HG03060 (cell line): ENCODE results near the gene ITGA8.
"Not testable (repeated sequence)": the region's sequence is repeated elsewhere in the genome, so short reads cannot be mapped to it uniquely, and the experiment has no call there.

Source experiments
- ATAC-seq: cut with Tn5 transposase; IDR thresholded peaks from one replicate; pipeline ENCODE4 v1.9.1; 2021; ENCODE audit warnings: low read depth, moderate number of reproducible peaks; ENCODE audit not compliant: unreplicated experiment

The ITGA8 gene

GRCh38 chr10:15719899-15720634, at the start of gene ITGA8:
ITGA8 (minus strand) TSS chr10:15719922; CDS start chr10:15719771, 151 bp downstream.
- ATAC-seq = no peak

GRCh38 chr10:15764892-15765454, 45.3 kb upstream of the ITGA8 start:
- no peak for ATAC-seq

GRCh38 chr10:15763006-15763405, 43.3 kb upstream of the ITGA8 start:
- no peak for ATAC-seq

- ATAC-seq = not testable (repeated sequence)
Observed at GRCh38 chr10:15762239-15762638, 42.5 kb upstream of the ITGA8 start.

DNA sequence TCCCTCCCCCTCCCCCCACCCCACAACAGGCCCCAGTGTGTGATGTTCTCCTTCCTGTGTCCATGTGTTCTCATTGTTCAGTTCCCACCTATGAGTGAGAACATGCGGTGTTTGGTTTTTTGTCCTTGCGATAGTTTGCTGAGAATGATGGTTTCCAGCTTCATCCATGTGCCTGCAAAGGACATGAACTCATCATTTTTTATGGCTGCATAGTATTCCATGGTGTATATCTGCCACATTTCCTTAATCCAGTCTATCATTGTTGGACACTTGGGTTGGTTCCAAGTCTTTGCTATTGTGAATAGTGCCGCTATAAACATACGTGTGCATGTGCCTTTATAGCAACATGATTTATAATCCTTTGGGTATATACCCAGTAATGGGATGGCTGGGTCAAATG, 41.5 kb upstream of the ITGA8 start:
- not testable (repeated sequence) for ATAC-seq

GRCh38 chr10:15760681-15761080, 41.0 kb upstream of the ITGA8 start:
- ATAC-seq = no peak

GRCh38 chr10:15759265-15759664, 39.5 kb upstream of the ITGA8 start:
- no peak for ATAC-seq

DNA sequence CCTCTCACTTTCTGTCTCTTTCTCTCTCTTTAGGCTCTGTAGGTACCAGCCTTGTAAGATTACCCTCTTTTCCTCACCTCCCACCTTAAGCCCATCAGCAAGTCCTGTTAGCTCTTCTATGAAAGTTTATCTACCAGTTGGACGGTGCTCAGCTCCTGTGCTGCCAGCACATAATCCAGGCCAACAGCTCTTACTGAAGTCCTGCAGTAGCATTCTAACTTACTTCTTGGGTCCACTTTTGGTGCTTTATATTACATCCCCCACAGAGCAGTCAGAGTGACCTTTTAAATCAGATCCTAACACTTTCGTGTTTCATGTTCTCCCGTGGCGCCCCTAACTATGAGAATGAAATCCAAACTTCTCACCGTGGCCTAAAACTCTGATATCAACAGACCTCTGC, 38.9 kb upstream of the ITGA8 start:
- no peak for ATAC-seq

DNA sequence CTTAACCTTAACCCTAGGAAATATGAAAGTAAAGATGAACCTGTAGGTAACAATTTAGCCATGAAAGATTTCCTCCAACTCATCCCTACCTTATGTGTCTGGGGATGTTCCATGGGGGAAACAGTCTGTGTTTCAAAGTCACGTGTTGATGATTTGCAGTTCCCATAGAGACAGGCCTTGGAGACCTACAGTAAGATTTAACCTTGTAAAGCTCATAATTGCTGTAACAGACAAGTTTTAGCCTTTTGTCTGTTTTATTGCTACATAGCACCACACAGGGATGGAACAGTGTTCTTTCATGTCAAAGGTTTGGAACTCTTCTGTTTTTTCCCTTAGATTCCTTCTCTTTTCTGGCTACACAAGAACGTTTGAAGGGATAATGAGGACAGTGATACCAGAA, 35.2 kb upstream of the ITGA8 start:
- ATAC-seq = no peak

DNA sequence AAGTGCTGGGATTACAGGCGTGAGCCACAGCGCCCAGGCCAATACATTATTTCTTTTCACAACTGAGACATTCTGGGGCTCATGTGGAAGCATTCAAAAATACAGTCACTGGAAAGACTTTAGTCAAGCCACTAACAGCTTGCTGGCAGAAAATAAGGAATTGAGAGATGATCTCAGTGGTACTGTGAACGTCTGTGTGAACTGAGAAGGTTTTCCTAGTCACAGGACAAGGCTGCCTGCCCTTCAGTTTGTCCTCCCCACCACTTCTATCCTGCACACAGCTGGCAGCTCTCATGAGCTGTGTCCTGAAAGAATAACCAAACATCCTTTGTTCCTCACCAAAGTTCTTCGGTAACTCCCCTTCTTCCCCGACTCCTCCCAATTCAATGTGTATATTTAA, 31.3 kb upstream of the ITGA8 start:
- no peak for ATAC-seq

- no peak for ATAC-seq
Observed at GRCh38 chr10:15748126-15748525, 28.4 kb upstream of the ITGA8 start.

DNA sequence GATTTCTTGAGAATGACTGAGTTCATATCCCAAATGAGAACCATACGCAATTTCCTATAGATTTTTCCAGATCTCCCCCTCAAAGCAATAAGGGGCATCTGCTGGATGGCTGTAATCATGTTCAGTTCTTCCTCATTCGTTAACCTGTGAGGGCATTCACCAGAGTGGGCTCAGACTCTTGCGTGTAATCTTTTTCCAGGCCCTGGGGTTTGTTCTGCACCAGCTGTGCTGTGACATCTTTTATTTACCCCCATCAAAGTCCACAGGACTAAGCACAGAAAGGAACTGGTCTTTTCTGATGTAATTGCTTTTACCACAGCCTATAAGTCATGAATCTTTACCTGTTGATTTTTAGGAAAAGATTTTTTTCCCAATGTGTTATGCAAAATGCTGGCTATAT, 27.9 kb upstream of the ITGA8 start:
- no peak for ATAC-seq

- no peak for ATAC-seq
Observed at GRCh38 chr10:15745751-15746150, 26.0 kb upstream of the ITGA8 start.

- peak; percentile 49 for ATAC-seq
Observed at GRCh38 chr10:15744217-15744865, 24.6 kb upstream of the ITGA8 start.

GRCh38 chr10:15743443-15743842, 23.7 kb upstream of the ITGA8 start:
- no peak for ATAC-seq

DNA sequence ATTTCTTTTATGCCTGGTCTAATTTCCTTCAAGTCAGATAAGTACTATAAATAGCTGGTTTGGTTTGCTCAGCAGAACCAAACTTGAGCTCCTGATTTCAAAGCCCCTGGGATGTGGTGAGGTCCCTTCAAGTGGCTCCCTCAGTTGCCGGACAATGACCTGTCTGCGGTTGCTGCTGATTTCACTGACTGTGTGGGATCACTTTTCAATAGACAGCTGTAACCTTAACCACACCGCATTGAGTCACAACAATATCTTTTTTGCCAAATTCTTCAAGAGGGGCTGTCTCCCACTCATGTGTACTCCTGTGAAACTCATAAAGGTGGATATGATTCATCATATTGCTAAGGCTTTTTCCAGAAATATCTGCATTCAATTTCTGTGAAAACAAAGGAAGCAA, 23.1 kb upstream of the ITGA8 start:
- no peak for ATAC-seq

DNA sequence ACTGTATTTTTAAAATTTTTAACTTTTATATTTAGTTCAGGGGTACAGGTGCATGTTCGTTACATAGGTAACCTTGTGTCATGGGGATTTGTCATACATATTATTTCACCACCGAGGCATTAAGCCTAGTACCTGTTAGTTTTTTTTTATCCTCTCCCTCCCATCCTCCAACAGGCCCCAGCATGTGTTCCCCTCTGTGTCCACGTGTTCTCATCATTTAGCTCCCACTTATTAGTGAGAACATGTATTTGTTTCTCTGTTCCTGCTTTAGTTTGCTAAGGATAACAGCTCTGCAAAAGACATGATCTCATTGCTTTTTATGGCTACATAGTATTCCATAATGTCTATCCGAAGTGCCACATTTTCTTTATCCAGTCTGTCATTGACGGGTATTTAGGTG, 22.4 kb upstream of the ITGA8 start:
- ATAC-seq = no peak

GRCh38 chr10:15741581-15741980, 21.9 kb upstream of the ITGA8 start:
- no peak for ATAC-seq

DNA sequence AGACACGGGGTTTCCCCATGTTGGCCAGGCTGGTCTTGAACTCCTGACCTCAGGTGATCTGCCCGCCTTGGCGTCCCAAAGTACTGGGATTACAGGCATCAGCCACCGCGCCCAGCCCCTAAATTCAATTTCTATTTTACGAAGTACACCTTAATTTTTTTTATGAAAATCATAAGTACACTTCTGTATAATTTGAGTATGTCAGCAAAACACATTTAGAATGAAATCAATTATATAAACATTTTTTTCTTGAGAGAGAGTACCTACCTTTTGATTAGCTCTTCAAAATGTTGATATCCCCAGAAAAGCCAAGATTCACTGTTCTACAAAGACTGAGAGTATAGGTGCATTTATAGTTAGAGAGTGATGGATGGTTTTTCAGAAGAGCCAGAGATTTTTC, 20.5 kb upstream of the ITGA8 start:
- ATAC-seq = no peak

GRCh38 chr10:15739254-15739970, 19.7 kb upstream of the ITGA8 start:
- ATAC-seq = no peak

GRCh38 chr10:15738270-15738925, 18.7 kb upstream of the ITGA8 start:
- no peak for ATAC-seq
